ENCODE results near the gene RFX3.

- no peak for TF ChIP-seq CTCF (IDR thresholded peaks at IDR 0.05; ENCODE audit: low read depth, low read length, missing input control)
- no peak for TF ChIP-seq YY1 (IDR thresholded peaks at IDR 0.05)
These were observed 47.2 kb downstream of the RFX3 start for GRCh38 chr9:3478549-3478953.

Data from liver (tissue), 2 donors.